WERI-Rb-1 (cell line): Measurements from ENCODE around the gene COL5A2.

ENCODE experiments used
- DNase-seq: peaks from one replicate; pipeline ENCODE4 v3.0.0-alpha.2; 2020
- H3K27ac ChIP-seq: fragments of 250-450 bp; sonication (Bioruptor Pico); 2 replicates; pipeline ENCODE4 v1.5.1; 2020; ENCODE audit warnings: mild to moderate bottlenecking, moderate library complexity
- H3K27me3 ChIP-seq: fragments of 250-450 bp; sonication (Bioruptor Pico); 2 replicates; pipeline ENCODE4 v1.5.1; 2021; ENCODE audit warnings: mild to moderate bottlenecking, low read depth, moderate library complexity; ENCODE audit not compliant: insufficient read depth, severe bottlenecking
- H3K36me3 ChIP-seq: fragments of 250-450 bp; sonication (Bioruptor Pico); 2 replicates; pipeline ENCODE4 v1.5.1; 2020; ENCODE audit warnings: mild to moderate bottlenecking, moderate library complexity
- H3K4me3 ChIP-seq: 2 replicates; pipeline ENCODE4 v1.5.1; 2011; ENCODE audit warnings: low read depth, mild to moderate bottlenecking, control low read depth, low read length
- H3K9me3 ChIP-seq: fragments of 250-450 bp; sonication (Bioruptor Pico); 2 replicates; pipeline ENCODE4 v1.5.1; 2021; ENCODE audit warnings: mild to moderate bottlenecking, moderate library complexity; ENCODE audit not compliant: severe bottlenecking
- TF ChIP-seq, protein P1 (sequence below): IDR thresholded peaks from 2 replicates; pipeline ENCODE4 v1.5.1; 2011; ENCODE audit warnings: low read depth, mild to moderate bottlenecking, control low read depth, inconsistent platforms, low read length

COL5A2 gene

DNA sequence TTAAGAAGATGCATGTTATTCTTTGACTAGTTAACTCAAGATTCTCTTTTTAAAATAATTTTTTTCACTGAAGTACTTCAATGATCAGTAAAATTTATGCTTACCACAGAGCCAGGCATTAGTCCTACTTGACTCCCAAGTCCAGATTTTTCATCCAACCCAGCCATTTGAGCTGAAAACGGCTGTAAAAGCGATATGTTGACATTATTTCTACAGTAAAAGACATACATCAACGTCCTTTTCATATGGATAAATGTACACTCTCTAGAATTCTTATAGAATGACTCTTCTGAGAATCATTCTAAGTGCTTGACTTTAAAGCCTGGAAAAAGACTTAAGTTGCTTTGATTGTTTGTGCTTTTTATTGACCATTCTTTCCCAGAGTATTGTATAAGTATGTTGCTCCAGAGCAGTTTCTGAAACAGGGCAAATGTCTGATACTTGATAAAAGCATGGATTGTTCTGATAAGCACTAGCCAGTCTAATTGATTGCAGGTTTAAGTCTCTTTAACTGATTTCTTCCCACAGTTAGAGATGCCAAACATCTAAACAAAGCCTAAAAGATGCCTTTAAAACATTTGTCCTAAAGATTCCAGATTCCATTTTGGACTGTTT lies 90.9 kb downstream of the COL5A2 start:
- no peak overlapping the region for H3K4me3 ChIP-seq
- H3K27ac ChIP-seq: no peak overlapping the region
- H3K27me3 ChIP-seq: no peaks in the 10 kb centered on the region
- no peak for DNase-seq
- H3K9me3 ChIP-seq: no peaks in the 10 kb centered on the region
- no peaks in the 10 kb centered on the region for H3K36me3 ChIP-seq
- TF ChIP-seq, protein P1, sequence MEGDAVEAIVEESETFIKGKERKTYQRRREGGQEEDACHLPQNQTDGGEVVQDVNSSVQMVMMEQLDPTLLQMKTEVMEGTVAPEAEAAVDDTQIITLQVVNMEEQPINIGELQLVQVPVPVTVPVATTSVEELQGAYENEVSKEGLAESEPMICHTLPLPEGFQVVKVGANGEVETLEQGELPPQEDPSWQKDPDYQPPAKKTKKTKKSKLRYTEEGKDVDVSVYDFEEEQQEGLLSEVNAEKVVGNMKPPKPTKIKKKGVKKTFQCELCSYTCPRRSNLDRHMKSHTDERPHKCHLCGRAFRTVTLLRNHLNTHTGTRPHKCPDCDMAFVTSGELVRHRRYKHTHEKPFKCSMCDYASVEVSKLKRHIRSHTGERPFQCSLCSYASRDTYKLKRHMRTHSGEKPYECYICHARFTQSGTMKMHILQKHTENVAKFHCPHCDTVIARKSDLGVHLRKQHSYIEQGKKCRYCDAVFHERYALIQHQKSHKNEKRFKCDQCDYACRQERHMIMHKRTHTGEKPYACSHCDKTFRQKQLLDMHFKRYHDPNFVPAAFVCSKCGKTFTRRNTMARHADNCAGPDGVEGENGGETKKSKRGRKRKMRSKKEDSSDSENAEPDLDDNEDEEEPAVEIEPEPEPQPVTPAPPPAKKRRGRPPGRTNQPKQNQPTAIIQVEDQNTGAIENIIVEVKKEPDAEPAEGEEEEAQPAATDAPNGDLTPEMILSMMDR: no peak

DNA sequence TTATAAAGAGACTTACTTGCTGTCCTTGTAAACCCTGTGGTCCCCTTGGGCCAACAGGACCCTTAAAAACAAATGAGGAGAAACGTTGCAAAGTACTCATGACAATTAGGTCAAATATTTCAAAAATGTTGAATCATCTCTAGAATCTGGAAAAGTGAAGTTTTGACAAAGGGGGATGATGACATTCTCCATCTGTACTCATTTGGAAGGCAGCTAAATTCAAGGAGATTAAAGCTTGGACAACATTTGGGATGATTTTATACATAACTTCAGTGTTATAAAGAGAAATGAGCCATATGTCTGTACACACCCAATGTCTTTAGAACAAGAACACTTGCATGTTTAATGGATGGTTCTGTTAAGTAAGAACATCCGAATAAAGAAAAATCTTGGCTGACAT lies 92.9 kb downstream of the COL5A2 start:
- H3K4me3 ChIP-seq: no peak overlapping the region
- no peaks in the 10 kb centered on the region for H3K27me3 ChIP-seq
- no peak overlapping the region for H3K27ac ChIP-seq
- DNase-seq: no peak
- H3K36me3 ChIP-seq: no peaks in the 10 kb centered on the region
- TF ChIP-seq, protein P1: no peak
- H3K9me3 ChIP-seq: no peaks in the 10 kb centered on the region

DNA sequence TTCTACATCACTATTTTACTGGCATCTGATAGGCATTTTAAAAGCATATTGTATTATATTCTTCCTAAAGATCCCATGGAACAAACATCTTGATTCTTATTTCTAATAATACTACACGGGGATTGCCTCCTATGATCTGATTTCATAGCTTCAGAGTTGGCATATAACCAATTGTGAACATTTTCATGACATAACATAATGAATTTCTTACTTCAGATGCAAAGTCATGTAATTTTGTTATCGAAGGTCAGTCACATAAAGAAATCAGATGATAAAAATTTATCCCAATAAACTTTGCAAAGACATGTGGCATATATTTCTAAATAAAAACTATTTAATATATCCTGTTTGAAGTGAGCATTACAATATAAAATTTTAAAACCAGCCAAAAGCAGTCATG lies 93.3 kb downstream of the COL5A2 start:
- H3K27ac ChIP-seq: no peak overlapping the region
- H3K9me3 ChIP-seq: no peaks in the 10 kb centered on the region
- H3K36me3 ChIP-seq: no peaks in the 10 kb centered on the region
- DNase-seq: no peak
- H3K4me3 ChIP-seq: no peak overlapping the region
- TF ChIP-seq, protein P1: no peak
- no peaks in the 10 kb centered on the region for H3K27me3 ChIP-seq

GRCh38 chr2:189083606-189084005 lies 96.0 kb downstream of the COL5A2 start:
- H3K9me3 ChIP-seq: no peaks in the 10 kb centered on the region
- H3K4me3 ChIP-seq: no peak overlapping the region
- H3K27me3 ChIP-seq: no peaks in the 10 kb centered on the region
- H3K27ac ChIP-seq: no peak overlapping the region
- TF ChIP-seq, protein P1: no peak
- no peak for DNase-seq
- no peaks in the 10 kb centered on the region for H3K36me3 ChIP-seq

DNA sequence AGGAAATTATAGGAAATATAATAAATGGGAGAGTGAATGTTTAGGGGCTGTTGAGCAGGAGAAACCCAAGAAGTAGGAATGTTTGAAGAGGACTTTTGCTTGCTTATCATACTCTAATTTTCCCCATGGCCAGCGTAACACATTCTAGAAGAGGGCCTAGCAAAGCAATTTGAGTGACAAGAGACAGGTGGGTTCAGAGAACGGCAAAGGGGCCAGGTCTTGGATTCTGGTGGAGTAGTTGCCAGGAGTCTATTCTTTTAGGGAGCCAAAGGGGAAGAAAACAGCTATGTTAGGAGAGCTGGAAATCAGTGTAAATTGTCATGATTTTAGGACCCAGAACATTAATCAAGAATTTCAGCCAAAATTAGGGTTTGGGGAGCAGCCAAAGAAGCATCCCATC lies 96.5 kb downstream of the COL5A2 start:
- Histone ChIP-seq H3K9me3 (no peaks in the 10 kb centered on the region), H3K4me3 (no peak overlapping the region), H3K27ac (no peak overlapping the region), H3K36me3 (no peaks in the 10 kb centered on the region), H3K27me3 (no peaks in the 10 kb centered on the region)
- TF ChIP-seq, protein P1: no peak
- no peak for DNase-seq

DNA sequence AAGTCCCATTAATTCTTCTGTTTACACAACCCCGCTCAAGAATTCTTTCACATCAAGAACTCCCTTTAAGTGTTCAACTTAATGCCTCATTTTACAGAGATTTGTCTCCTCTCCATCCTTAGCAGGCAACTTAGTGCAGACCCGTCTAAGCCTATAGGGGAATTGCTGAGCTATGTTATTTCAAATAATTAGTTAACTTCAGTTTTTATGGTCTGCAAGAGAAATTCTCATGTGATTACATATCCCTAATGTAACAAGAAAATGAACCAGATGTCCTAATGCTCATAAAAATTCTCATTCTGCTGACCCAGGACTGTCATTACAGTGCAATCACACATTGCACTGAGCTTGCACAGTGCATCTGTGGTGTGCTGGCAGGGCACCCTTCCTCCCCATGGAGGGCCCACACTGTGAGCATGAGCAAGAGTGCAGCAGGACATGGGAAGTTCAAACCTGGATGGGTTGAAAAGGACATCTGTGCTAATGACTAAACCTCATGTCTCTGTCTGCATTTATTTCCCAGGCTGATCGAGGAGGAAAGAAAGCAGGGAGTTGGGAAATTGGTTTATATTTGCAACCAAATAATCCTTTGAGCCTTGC lies 97.1 kb downstream of the COL5A2 start:
- TF ChIP-seq, protein P1: no peak
- Histone ChIP-seq H3K27me3 (no peaks in the 10 kb centered on the region), H3K36me3 (no peaks in the 10 kb centered on the region), H3K4me3 (no peak overlapping the region), H3K9me3 (no peaks in the 10 kb centered on the region), H3K27ac (no peak overlapping the region)
- no peak for DNase-seq
